ENCODE measurements around the gene OSBPL5.

DNA sequence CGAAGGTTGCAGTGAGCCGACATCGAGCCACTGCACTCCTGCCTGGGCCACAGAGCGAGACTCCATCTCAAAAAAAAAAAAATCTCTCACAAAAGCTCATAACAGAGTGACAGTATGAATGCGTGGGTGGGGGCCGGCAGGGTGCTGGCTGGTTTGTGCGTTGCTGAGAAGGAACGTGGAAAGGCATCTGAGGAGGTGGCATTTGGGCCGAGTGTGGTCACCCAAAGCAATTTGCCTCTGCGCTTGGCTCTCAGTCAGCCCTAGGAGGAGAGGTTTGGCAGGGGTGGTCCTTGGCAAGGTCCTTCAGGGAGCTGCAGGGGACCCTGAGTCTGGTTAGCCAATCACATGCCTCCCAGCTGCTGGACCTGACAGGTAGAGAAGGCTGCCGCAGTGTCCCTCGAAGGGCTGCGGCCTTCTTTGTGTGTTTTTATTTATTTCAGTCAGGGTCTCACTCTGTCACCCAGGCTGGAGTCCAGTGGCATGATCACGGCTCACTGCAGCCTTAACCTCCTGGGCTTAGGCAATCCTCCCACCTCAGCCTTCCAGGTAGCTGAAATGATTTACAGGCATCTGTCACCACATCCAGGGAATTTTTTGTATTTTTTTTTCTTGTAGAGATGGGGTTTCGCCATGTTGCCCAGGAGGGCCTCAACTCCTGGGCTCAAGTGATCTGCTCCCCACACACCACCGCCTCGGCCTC, 23.5 kb upstream of the OSBPL5 start:
- TF ChIP-seq, protein P1, sequence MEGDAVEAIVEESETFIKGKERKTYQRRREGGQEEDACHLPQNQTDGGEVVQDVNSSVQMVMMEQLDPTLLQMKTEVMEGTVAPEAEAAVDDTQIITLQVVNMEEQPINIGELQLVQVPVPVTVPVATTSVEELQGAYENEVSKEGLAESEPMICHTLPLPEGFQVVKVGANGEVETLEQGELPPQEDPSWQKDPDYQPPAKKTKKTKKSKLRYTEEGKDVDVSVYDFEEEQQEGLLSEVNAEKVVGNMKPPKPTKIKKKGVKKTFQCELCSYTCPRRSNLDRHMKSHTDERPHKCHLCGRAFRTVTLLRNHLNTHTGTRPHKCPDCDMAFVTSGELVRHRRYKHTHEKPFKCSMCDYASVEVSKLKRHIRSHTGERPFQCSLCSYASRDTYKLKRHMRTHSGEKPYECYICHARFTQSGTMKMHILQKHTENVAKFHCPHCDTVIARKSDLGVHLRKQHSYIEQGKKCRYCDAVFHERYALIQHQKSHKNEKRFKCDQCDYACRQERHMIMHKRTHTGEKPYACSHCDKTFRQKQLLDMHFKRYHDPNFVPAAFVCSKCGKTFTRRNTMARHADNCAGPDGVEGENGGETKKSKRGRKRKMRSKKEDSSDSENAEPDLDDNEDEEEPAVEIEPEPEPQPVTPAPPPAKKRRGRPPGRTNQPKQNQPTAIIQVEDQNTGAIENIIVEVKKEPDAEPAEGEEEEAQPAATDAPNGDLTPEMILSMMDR (IDR thresholded peaks at IDR 0.05): no peak
- TF ChIP-seq POLR2A (IDR thresholded peaks at IDR 0.05): no peak
